Fibroblast of skin of left quadriceps (primary cell): ENCODE data around the gene CRIP1.

Experiments used
- DNase-seq, 2 experiments: peaks; one replicate each; pipeline ENCODE4 v3.0.0-alpha.2; 2013; ENCODE audit warnings: low read depth in 2 of 2

CRIP1 gene

GRCh38 chr14:105505101-105505500 is 18.4 kb downstream of the CRIP1 start:
- no peak for DNase-seq

- DNase-seq, result no peak
Measured at GRCh38 chr14:105507247-105507646, 20.6 kb downstream of the CRIP1 start.

GRCh38 chr14:105508069-105508468 is 21.4 kb downstream of the CRIP1 start:
- no peak for DNase-seq

GRCh38 chr14:105508601-105509000 is 21.9 kb downstream of the CRIP1 start:
- no peak for DNase-seq

- DNase-seq, result no peak
Measured at GRCh38 chr14:105517096-105517495, 30.4 kb downstream of the CRIP1 start.

- DNase-seq, result no peak
Measured at GRCh38 chr14:105519946-105520698, 33.4 kb downstream of the CRIP1 start.

DNA sequence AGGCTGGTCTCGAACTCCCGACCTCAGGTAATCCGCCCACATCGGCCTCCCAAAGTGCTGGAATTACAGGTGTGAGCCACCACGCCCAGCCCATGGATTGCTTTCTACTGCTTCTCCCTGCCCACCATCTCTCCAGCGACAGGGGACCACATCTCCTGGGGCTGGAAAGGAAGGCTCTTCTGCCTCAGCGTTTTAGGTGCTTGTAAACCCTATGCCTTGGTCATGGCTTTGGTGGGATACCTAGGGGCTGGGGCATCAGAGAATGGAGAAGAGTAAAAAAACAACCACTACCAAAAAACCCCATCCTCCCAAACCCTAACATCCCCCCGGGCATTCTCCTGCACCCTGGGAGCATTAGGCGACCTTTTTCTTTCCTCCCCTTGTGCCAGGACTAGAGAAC is 38.6 kb downstream of the CRIP1 start:
- no peak for DNase-seq

- DNase-seq, result no peak
Measured at GRCh38 chr14:105525861-105526775, 39.4 kb downstream of the CRIP1 start, which contains the start of gene TMEM121. TMEM121 (plus strand) TSS chr14:105526583; CDS start chr14:105528835, 2,252 bp downstream.

DNA sequence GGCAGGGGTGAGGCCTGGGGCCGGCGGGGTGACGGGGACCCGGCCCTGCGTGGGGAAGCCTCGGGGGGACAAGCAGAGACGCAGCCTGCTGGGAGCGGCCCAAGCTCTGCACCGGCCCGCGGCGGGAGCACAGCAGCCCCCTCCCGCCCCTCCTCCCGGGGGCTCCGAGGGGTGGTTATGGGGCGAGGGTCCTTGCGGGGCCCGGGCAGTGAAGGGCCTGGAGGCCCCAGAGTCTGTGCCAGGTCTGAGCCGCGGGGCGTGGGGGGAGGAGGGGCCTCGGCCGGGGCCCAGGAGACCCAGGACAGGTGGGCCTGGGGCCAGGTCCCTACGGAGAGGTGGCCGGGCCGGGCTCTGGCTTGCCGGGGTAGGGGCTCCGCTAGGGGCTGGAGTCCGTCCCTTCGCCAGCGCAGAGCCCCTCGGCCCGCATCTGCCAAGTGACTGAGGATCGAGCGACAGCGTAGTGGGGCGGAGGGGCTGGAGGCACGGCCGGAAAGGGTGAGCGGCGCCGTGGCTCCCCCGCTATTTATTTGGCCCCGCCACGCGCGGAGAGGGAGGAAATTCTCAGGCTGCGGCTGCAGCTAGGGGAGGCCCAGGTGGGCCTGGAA is 40.2 kb downstream of the CRIP1 start:
- no peak for DNase-seq

GRCh38 chr14:105527381-105527825 is 40.7 kb downstream of the CRIP1 start:
- DNase-seq, result no peak

GRCh38 chr14:105527826-105528585 is 41.3 kb downstream of the CRIP1 start:
- peak; percentile 27 to 38 for DNase-seq

DNA sequence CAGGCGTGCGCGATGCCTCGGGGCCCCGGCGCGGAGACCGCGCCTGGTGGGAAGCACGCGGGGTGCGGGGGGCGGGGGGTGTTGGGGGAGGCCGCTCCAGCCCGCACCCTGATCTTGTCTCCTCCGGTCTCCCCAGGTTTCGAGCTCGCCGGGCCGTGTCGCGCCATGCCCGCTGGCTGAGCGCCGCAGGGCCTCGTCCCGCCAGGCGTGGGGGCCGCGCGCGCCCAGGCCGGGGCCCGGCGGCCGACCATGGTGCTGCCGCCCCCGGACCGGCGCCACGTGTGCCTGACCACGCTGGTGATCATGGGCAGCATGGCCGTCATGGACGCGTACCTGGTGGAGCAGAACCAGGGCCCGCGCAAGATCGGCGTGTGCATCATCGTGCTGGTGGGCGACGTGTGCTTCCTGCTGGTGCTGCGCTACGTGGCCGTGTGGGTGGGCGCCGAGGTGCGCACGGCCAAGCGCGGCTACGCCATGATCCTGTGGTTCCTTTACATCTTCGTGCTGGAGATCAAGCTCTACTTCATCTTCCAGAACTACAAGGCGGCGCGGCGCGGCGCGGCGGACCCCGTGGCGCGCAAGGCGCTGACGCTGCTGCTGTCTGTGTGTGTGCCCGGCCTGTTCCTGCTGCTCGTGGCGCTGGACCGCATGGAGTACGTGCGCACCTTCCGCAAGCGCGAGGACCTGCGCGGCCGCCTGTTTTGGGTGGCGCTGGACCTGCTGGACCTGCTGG is 42.1 kb downstream of the CRIP1 start:
- no peak for DNase-seq

DNA sequence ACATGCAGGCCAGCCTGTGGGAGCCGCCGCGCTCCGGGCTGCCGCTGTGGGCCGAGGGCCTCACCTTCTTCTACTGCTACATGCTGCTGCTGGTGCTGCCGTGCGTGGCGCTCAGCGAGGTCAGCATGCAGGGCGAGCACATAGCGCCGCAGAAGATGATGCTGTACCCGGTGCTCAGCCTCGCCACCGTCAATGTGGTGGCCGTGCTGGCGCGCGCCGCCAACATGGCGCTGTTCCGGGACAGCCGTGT is 42.6 kb downstream of the CRIP1 start:
- no peak for DNase-seq

DNA sequence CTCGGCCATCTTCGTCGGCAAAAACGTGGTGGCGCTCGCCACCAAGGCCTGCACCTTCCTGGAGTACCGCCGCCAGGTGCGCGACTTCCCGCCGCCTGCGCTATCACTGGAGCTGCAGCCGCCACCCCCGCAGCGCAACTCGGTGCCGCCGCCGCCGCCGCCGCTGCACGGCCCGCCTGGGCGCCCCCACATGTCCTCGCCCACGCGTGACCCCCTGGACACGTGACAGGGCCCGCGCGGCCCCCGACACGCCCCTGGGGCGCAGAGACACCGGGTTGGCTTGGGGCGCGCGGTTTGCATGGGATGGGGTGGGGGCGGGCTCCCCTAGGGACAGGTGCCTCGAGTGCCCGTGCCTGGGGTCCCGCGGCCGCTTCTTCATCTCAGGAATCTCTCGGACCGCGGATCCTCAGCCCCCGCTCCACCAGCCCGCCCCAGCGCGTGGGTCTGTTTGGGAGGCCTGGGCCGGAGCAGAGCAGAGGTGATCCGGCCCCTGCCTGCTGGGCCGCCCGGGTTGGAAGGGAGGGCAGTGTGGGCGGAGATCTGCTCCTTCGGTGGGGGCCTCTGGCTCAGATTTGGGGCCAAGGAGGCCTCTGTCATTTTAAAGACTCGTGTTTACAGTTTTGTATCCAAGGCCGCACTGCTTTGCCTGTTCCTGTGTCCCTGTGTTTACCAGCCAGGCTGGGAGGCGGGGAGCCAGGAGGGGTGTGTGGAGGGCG is 43.0 kb downstream of the CRIP1 start:
- DNase-seq, result no peak

GRCh38 chr14:105530285-105531087 is 43.8 kb downstream of the CRIP1 start:
- DNase-seq, result no peak

GRCh38 chr14:105531088-105531893 is 44.6 kb downstream of the CRIP1 start:
- DNase-seq, result no peak

GRCh38 chr14:105531894-105532623 is 45.4 kb downstream of the CRIP1 start:
- DNase-seq, result no peak

DNA sequence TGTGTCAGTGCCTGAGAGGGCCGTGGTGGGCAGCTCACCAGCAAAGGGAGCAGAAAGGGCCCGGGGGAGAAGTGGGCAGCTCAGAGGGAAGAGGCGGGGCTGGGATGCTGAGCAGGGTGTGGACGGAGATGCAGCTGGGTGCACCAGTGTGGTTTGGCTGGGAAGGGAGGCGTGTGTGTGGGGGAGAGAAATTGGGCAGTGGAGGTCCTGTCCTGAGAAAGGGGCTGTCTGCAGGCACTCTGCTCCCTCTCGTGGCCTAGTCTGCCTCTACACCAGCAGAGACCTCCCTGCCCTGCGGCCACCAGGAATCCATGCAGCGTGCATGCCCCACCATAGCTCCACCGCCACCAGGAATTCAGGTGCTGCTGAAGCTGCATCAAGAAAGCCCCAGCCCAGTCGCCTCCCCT is 46.1 kb downstream of the CRIP1 start:
- DNase-seq, result no peak
